Vagina (tissue), 2 donors: ENCODE results near the gene HDGFL2. TPM values are rescaled to one million over a fixed set of nuclear protein-coding genes. Genes with fewer than 3 reads are reported as not detected.

Experiments
- DNase-seq, 2 donors: peaks; one replicate each; pipeline ENCODE4 v3.0.0-alpha.2; 2017; ENCODE audit errors: extremely low spot score in 2 of 2
- H3K27ac ChIP-seq: fragments of 200-600 bp; sonication (generic); one replicate; pipeline ENCODE4 v1.5.1; 2019
- H3K27me3 ChIP-seq: fragments of 200-600 bp; sonication (generic); one replicate; pipeline ENCODE4 v1.5.1; 2019
- H3K36me3 ChIP-seq, 2 donors: fragments of 200-600 bp; sonication (generic); one replicate each; pipeline ENCODE4 v1.5.1; 2017 to 2019
- H3K4me1 ChIP-seq: fragments of 200-600 bp; sonication (generic); one replicate; pipeline ENCODE4 v1.5.1; 2019
- H3K4me3 ChIP-seq, 2 donors: fragments of 200-600 bp; sonication (generic); 1 replicate in 1 of 2; 2 replicates in 1 of 2; pipeline ENCODE4 v1.5.1; 2016 to 2019
- H3K9me3 ChIP-seq: fragments of 200-600 bp; sonication (generic); one replicate; pipeline ENCODE4 v1.5.1; 2019
- POLR2A ChIP-seq, 2 donors: fragments of 450-650 bp; IDR thresholded peaks; one replicate each; pipeline ENCODE4 v1.6.1; 2017; ENCODE audit warnings: antibody characterized with exemption in 2 of 2, mild to moderate bottlenecking in 2 of 2, moderate library complexity in 2 of 2
- POLR2AphosphoS5 ChIP-seq, 2 donors: sonication (generic); formaldehyde crosslinking; IDR thresholded peaks; one replicate each; pipeline ENCODE4 v1.9.0; 2017; ENCODE audit warnings: antibody characterized with exemption in 2 of 2, mild to moderate bottlenecking in 2 of 2, low read depth in 1 of 2; ENCODE audit not compliant: insufficient read depth in 1 of 2
- intact Hi-C: fragments of 100-400 bp; cut with DNase I; formaldehyde crosslinking; loops from one replicate; pipeline ENCODE4 v1.15.1; 2023
- total RNA-seq: library from RNA; depleted of rRNA; stranded (reverse); fragments of >200 nt; gene quantifications from one replicate; pipeline ENCODE4 v1.2.3, GENCODE V29; 2016
- TF ChIP-seq, protein P1 (sequence below), 3 experiments: fragments of 450-650 bp in 2 of 3; fragments of 200-600 bp in 1 of 3; sonication (generic) in 1 of 3; IDR thresholded peaks; one replicate each; pipeline ENCODE4 v1.5.1; 2017 to 2019; ENCODE audit warnings: antibody characterized with exemption in 3 of 3, mild to moderate bottlenecking in 2 of 3, moderate library complexity in 2 of 3

Gene HDGFL2
- total RNA-seq, 1 donor from 2014 or later = 33.1 TPM

DNA sequence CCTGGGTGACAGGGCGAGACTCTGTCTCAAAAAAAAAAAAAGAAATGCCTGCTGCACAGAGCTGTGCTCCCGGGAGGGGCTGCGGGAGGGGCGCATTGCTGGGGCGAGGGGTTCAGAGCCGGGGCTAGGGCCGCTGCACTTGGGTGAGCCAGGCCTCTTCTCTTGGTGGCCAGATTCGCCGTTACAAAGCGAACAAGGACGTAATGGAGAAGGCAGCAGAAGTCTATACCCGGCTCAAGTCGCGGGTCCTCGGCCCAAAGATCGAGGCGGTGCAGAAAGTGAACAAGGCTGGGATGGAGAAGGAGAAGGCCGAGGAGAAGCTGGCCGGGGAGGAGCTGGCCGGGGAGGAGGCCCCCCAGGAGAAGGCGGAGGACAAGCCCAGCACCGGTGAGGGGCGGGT is 27.2 kb downstream of the HDGFL2 start:
- Histone ChIP-seq H3K4me1 (no peaks in the 10 kb centered on the region), H3K27me3 (no peaks in the 10 kb centered on the region), H3K4me3 (no peak overlapping the region), H3K27ac (no peak overlapping the region), H3K36me3 (peaks cover 0 to 60% of the 10 kb centered on the region in 2 donors), H3K9me3 (no peaks in the 10 kb centered on the region)
- intact Hi-C loops = no loop called here
- TF ChIP-seq POLR2A (IDR thresholded peaks at IDR 0.05) (no peak), POLR2AphosphoS5 (IDR thresholded peaks at IDR 0.05; ENCODE audit: insufficient read depth in 1 of 2, low read depth in 1 of 2) (no peak)
- TF ChIP-seq, protein P1, sequence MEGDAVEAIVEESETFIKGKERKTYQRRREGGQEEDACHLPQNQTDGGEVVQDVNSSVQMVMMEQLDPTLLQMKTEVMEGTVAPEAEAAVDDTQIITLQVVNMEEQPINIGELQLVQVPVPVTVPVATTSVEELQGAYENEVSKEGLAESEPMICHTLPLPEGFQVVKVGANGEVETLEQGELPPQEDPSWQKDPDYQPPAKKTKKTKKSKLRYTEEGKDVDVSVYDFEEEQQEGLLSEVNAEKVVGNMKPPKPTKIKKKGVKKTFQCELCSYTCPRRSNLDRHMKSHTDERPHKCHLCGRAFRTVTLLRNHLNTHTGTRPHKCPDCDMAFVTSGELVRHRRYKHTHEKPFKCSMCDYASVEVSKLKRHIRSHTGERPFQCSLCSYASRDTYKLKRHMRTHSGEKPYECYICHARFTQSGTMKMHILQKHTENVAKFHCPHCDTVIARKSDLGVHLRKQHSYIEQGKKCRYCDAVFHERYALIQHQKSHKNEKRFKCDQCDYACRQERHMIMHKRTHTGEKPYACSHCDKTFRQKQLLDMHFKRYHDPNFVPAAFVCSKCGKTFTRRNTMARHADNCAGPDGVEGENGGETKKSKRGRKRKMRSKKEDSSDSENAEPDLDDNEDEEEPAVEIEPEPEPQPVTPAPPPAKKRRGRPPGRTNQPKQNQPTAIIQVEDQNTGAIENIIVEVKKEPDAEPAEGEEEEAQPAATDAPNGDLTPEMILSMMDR (IDR thresholded peaks at IDR 0.05) = no peak
- no peak for DNase-seq

DNA sequence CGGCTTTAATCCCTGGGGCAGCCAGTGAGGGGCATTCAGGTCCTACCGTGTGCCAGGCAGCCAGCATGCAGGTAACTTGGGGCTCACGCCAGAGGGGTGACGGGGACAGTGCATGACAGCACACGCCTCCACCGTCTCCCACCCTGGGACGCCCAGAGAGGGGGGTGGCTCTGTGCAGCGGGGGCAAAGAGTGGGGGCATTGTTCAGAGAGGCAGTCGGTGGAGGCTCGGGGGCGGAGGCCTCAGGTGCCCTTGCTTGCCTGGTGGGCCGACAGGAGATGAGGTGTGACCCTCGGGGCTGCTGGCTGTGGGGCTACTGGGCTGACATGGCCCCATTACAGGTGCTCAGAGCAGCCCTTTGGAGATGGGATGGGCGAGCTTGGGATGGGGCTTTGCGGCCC is 27.8 kb downstream of the HDGFL2 start:
- H3K27me3 ChIP-seq = no peaks in the 10 kb centered on the region
- H3K9me3 ChIP-seq = no peaks in the 10 kb centered on the region
- no peak overlapping the region for H3K27ac ChIP-seq
- DNase-seq = no peak
- no peak overlapping the region for H3K4me3 ChIP-seq
- TF ChIP-seq, protein P1 (IDR thresholded peaks at IDR 0.05) = no peak
- TF ChIP-seq POLR2A (IDR thresholded peaks at IDR 0.05) = no peak
- TF ChIP-seq POLR2AphosphoS5 (IDR thresholded peaks at IDR 0.05; ENCODE audit: insufficient read depth in 1 of 2, low read depth in 1 of 2) = no peak
- peaks cover 0 to 54% of the 10 kb centered on the region in 2 donors for H3K36me3 ChIP-seq
- H3K4me1 ChIP-seq = no peaks in the 10 kb centered on the region
- intact Hi-C loops = no loop called here

DNA sequence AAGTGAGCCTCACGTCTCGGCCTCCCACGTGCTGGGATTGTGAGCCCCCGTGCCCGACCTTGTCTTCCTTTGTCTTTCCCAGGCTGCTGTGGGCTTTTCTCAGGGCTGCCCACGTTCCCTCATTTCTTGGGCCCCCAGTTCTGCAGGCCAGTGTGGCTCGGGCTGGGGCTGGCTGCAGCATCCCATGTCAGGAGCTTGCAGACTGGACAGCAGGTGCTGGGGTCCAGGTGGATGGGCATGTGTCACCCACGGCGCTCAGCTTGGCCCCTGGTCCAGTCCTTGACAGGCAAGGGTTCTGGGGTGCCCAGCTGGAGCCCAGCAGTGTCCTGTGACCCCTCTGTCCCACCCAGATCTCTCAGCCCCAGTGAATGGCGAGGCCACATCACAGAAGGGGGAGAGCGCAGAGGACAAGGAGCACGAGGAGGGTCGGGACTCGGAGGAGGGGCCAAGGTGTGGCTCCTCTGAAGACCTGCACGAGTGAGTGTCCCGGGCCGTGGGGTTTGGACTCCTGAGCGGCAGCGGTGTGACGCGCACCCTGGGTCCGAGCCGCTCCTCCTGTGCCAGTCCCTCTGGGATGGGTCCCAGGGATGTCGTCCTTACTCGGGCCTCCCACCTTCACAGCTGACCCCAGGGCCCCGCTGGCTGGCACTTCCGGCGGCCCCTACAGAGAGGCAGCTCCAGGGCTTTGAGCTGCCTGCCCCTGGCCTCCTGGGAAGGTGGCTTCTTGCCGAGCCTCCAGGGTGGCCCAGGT is 28.9 kb downstream of the HDGFL2 start:
- no peaks in the 10 kb centered on the region for H3K27me3 ChIP-seq
- TF ChIP-seq POLR2A (IDR thresholded peaks at IDR 0.05) (no peak), POLR2AphosphoS5 (IDR thresholded peaks at IDR 0.05; ENCODE audit: insufficient read depth in 1 of 2, low read depth in 1 of 2) (no peak)
- TF ChIP-seq, protein P1 (IDR thresholded peaks at IDR 0.05) = no peak
- H3K36me3 ChIP-seq = peaks cover 0 to 52% of the 10 kb centered on the region in 2 donors
- DNase-seq = no peak
- no peaks in the 10 kb centered on the region for H3K9me3 ChIP-seq
- H3K27ac ChIP-seq = no peak overlapping the region
- no peak overlapping the region for H3K4me3 ChIP-seq
- H3K4me1 ChIP-seq = no peaks in the 10 kb centered on the region
- intact Hi-C loops = no loop called here

DNA sequence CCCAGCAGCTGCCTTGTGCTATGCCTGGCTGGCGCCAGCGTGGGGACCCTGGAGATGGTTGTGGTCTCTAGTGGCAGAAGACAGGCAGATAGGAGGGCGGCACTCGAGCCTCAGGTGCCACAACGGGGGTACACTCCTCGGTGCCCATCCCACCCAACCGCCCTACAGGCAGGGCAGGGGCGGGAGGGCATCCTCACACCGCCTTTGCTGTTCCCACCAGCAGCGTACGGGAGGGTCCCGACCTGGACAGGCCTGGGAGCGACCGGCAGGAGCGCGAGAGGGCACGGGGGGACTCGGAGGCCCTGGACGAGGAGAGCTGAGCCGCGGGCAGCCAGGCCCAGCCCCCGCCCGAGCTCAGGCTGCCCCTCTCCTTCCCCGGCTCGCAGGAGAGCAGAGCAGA is 29.6 kb downstream of the HDGFL2 start:
- Histone ChIP-seq H3K4me3 (no peak overlapping the region), H3K27ac (no peak overlapping the region), H3K9me3 (no peaks in the 10 kb centered on the region), H3K4me1 (no peaks in the 10 kb centered on the region), H3K36me3 (peaks cover 0 to 45% of the 10 kb centered on the region in 2 donors), H3K27me3 (no peaks in the 10 kb centered on the region)
- peak in 1 of 2 donors; percentile 9 for TF ChIP-seq POLR2AphosphoS5 (IDR thresholded peaks at IDR 0.05; ENCODE audit: insufficient read depth in 1 of 2, low read depth in 1 of 2)
- TF ChIP-seq POLR2A (IDR thresholded peaks at IDR 0.05) = no peak
- TF ChIP-seq, protein P1 (IDR thresholded peaks at IDR 0.05) = no peak
- DNase-seq = no peak
- intact Hi-C loops = no loop called here
